Stimulated activated naive CD8-positive, alpha-beta T cell treated with anti-CD3 and anti-CD28 coated beads, Interleukin-15, Interleukin-2, amounts not matched to agents 100 U/mL and 50 U/mL, for 24 hours (primary cell): ENCODE results near the gene SMIM41.
"Not testable (repeated sequence)": the region's sequence is repeated elsewhere in the genome, so short reads cannot be mapped to it uniquely, and the experiment has no call there.

ENCODE experiments used
- ATAC-seq: fragments of 150-1000 bp; cut with Tn5 transposase; one replicate; pipeline ENCODE4 v1.10.0; 2021
- DNase-seq: peaks from one replicate; pipeline ENCODE4 v3.0.0; 2021

SMIM41 gene

GRCh38 chr12:52085682-52086180 is 6.2 kb downstream of the SMIM41 start:
- ATAC-seq: no peak
- no peak for DNase-seq

- DNase-seq (no peak), ATAC-seq (no peak)
These were observed 6.9 kb downstream of the SMIM41 start for GRCh38 chr12:52086366-52086765.

- ATAC-seq: no peak
These were observed 7.7 kb downstream of the SMIM41 start for GRCh38 chr12:52086944-52087835.

GRCh38 chr12:52087961-52088820 is 8.7 kb downstream of the SMIM41 start:
- DNase-seq: no peak

More at GRCh38 chr12:52086944-52087835, 7.7 kb downstream of the SMIM41 start:
- DNase-seq: no peak

GRCh38 chr12:52089491-52089890 is 10.0 kb downstream of the SMIM41 start:
- no peak for DNase-seq
- ATAC-seq: no peak

More at GRCh38 chr12:52087961-52088820, 8.7 kb downstream of the SMIM41 start:
- peak; percentile 37 for ATAC-seq

GRCh38 chr12:52090291-52090690 is 10.8 kb downstream of the SMIM41 start:
- no peak for ATAC-seq
- no peak for DNase-seq

- DNase-seq (no peak), ATAC-seq (no peak)
These were observed 11.6 kb downstream of the SMIM41 start for GRCh38 chr12:52091061-52091460.

GRCh38 chr12:52091869-52092268 is 12.4 kb downstream of the SMIM41 start:
- DNase-seq: no peak
- no peak for ATAC-seq

GRCh38 chr12:52093346-52093745 is 13.8 kb downstream of the SMIM41 start:
- DNase-seq: no peak
- no peak for ATAC-seq

- ATAC-seq: no peak
- no peak for DNase-seq
These were observed 17.0 kb downstream of the SMIM41 start for GRCh38 chr12:52096332-52097044.

GRCh38 chr12:52097045-52097666 is 17.7 kb downstream of the SMIM41 start:
- DNase-seq (no peak), ATAC-seq (no peak)

- not testable (repeated sequence) for DNase-seq, ATAC-seq
These were observed 25.1 kb downstream of the SMIM41 start for GRCh38 chr12:52104431-52105089.

GRCh38 chr12:52116222-52117125 is 37.0 kb downstream of the SMIM41 start:
- ATAC-seq: not testable (repeated sequence)
- DNase-seq: peak; percentile 62

GRCh38 chr12:52117806-52118475 is 38.4 kb downstream of the SMIM41 start:
- not testable (repeated sequence) for ATAC-seq, DNase-seq

GRCh38 chr12:52119398-52120254 is 40.1 kb downstream of the SMIM41 start:
- ATAC-seq (peak; percentile 38), DNase-seq (peak; percentile 61)

GRCh38 chr12:52120951-52121823 is 41.7 kb downstream of the SMIM41 start:
- no peak for ATAC-seq
- no peak for DNase-seq

- DNase-seq (peak; percentile 78), ATAC-seq (no peak)
These were observed 42.5 kb downstream of the SMIM41 start for GRCh38 chr12:52121824-52122539.
